SU-DHL-6 (cell line): ENCODE results near the gene GRM2.

Experiments used
- CTCF ChIP-seq: fragments of 200-600 bp; sonication (generic); IDR thresholded peaks from one replicate; pipeline ENCODE4 v1.5.1; 2017; ENCODE audit warnings: antibody characterized with exemption, mild to moderate bottlenecking, low read length, moderate library complexity; ENCODE audit not compliant: insufficient read depth, poor library complexity, severe bottlenecking
- EZH2phosphoT487 ChIP-seq: fragments of 200-600 bp; sonication (generic), shearing (Covaris generic); conservative IDR thresholded peaks from 2 replicates; pipeline ENCODE4 v1.6.1; 2018; ENCODE audit warnings: mild to moderate bottlenecking, antibody characterized with exemption, low read length, moderate library complexity, mixed read lengths

- TF ChIP-seq CTCF: no peak
- TF ChIP-seq EZH2phosphoT487: no peak
These were observed 2.8 kb downstream of the GRM2 start for GRCh38 chr3:51709675-51710074.
